Neural progenitor cell (in vitro differentiated cells): ENCODE data around the gene EXOG.

Experiments
- CTCF ChIP-seq: fragments of 200-600 bp; sonication (generic); IDR thresholded peaks from 2 replicates; pipeline ENCODE4 v1.5.1; 2017; ENCODE audit warnings: antibody characterized with exemption, mild to moderate bottlenecking
- EZH2 ChIP-seq: fragments of 200-600 bp; sonication (generic); IDR thresholded peaks from 2 replicates; pipeline ENCODE4 v1.6.1; 2017; ENCODE audit warnings: antibody characterized with exemption, mild to moderate bottlenecking, moderate library complexity

DNA sequence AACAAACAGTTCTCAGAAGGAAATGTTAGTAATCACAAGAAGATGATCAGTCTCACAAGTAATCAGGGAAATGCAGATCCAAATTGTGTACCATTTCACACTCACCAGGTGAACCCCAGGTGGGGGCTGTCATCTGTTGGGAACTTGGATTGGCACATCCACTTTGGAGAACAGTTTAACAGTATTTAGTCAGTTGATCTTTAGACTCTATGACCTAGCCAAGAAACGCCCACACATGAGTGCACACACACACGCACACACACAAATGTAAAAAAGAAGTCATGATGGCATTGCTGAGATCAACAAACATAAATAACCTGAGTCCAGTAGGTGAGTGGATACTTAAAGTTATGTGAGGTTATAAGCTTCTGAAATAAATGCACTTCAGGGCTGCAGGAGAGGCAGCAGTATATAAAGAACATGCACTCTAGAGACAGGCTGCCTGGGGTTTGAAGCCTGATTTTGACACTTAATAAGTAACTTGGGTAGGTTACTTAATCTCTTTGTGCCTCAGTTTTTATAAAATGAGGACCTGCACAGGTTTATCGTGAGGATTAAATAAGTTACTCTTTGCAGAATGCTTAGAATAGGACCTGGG, 24.8 kb upstream of the EXOG start:
- TF ChIP-seq CTCF, result no peak
- TF ChIP-seq EZH2, result no peak
